C4-2B (cell line): ENCODE results near the gene IGFBP6.

ENCODE experiments used
- ZFX ChIP-seq: fragments of 450-650 bp; IDR thresholded peaks from 2 replicates; pipeline ENCODE4 v1.6.1; 2017
- TF ChIP-seq, protein P1 (sequence below): fragments of 450-650 bp; conservative IDR thresholded peaks from 2 replicates; pipeline ENCODE4 v1.5.1; 2017; ENCODE audit warnings: mild to moderate bottlenecking

GRCh38 chr12:53097564-53098353 lies at the start of gene IGFBP6:
- TF ChIP-seq, protein P1, sequence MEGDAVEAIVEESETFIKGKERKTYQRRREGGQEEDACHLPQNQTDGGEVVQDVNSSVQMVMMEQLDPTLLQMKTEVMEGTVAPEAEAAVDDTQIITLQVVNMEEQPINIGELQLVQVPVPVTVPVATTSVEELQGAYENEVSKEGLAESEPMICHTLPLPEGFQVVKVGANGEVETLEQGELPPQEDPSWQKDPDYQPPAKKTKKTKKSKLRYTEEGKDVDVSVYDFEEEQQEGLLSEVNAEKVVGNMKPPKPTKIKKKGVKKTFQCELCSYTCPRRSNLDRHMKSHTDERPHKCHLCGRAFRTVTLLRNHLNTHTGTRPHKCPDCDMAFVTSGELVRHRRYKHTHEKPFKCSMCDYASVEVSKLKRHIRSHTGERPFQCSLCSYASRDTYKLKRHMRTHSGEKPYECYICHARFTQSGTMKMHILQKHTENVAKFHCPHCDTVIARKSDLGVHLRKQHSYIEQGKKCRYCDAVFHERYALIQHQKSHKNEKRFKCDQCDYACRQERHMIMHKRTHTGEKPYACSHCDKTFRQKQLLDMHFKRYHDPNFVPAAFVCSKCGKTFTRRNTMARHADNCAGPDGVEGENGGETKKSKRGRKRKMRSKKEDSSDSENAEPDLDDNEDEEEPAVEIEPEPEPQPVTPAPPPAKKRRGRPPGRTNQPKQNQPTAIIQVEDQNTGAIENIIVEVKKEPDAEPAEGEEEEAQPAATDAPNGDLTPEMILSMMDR = no peak
- no peak for TF ChIP-seq ZFX
